Stimulated activated CD8-positive, alpha-beta memory T cell treated with anti-CD3 and anti-CD28 coated beads, Interleukin-15, amount 100 ng/mL, for 48 hours (primary cell): ENCODE results near the gene TSSK3.

Experiments
- DNase-seq, 2 donors: peaks; one replicate each; pipeline ENCODE4 v3.0.0-alpha.2; 2020; ENCODE audit warnings: low read depth in 2 of 2

TSSK3 gene

DNA sequence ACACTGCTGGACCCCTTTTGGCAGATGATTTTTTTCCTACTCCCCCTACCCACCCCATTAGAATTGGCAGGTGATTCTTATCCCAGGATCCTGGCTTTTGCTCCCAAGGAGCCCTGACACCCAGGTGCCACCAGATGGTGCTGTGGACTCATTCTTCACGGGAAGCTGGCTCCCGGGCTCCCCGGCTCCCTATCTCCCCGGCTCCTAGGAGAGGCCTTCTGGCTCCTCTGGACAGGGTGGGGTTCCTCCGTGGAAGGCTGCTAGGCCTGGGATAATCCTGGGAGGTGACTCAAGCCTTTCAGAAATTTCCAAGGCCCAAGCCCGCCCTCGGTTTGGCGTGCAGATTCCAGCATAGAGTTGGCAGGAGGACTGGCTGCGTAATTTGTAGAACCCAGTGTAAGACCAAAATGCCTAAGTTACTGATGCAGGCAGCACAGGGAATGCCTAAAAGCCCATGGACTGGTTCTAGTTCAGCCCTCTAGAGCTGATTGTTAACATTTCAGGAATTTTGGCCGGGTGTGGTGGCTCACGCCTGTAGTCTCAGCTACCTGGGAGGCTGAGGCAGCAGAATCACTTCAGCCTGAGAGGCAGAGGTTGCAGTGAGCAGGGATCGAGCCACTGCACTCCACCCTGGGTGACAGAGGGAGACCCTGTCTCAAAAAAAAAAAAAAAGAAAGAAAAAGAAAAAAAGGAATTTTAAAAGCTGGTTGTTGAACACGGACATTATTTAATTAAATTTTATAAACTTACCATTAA, 38.7 kb downstream of the TSSK3 start:
- peak; percentile 11 to 18 for DNase-seq

GRCh38 chr1:32404946-32405345, 42.6 kb downstream of the TSSK3 start:
- no peak for DNase-seq

GRCh38 chr1:32405672-32406467, 43.5 kb downstream of the TSSK3 start:
- no peak for DNase-seq

- DNase-seq, result no peak
Measured at GRCh38 chr1:32406629-32407111, 44.3 kb downstream of the TSSK3 start.

DNA sequence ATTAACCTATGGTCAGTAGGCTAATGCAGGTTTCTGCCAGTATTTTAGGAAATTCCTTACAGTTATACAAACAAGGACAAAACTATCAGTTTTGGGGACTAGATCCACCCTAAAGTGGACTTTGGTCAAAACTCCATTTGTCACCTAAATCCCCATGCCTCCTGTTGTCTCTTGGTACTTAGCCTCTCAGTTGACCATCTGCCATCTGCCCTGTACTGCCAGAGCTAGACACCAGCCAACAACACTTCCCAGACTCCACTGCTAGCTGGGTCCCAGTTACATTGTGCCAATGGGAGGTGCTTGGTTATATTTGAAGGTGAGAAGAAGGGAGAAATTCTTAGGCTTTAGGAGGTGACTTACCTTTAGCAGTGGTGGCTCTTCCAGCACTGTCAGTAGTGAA, 48.9 kb downstream of the TSSK3 start:
- DNase-seq, result no peak

GRCh38 chr1:32413507-32414185, 51.3 kb downstream of the TSSK3 start:
- peak; percentile 33 to 37 for DNase-seq
